Fibroblast of skin of left biceps (primary cell): ENCODE results near the gene S100PBP.

Experiments
- DNase-seq, 2 experiments: peaks; one replicate each; pipeline ENCODE4 v3.0.0-alpha.2; 2013; ENCODE audit warnings: low read depth in 2 of 2

S100PBP gene

GRCh38 chr1:32817159-32817814 is at the start of gene S100PBP, which contains the start of gene YARS1:
Gene S100PBP (plus strand): TSS chr1:32817653. CDS start chr1:32826100, 8,447 bp downstream.
Gene YARS1 (minus strand): TSS chr1:32817358. CDS start chr1:32817244, 114 bp downstream.
- peak; percentile 96 to 97 for DNase-seq

GRCh38 chr1:32768110-32768850 is 49.2 kb upstream of the S100PBP start:
- no peak for DNase-seq

GRCh38 chr1:32769524-32770220 is 47.8 kb upstream of the S100PBP start:
- DNase-seq, result no peak

GRCh38 chr1:32770221-32770731 is 47.2 kb upstream of the S100PBP start:
- DNase-seq, result no peak

DNA sequence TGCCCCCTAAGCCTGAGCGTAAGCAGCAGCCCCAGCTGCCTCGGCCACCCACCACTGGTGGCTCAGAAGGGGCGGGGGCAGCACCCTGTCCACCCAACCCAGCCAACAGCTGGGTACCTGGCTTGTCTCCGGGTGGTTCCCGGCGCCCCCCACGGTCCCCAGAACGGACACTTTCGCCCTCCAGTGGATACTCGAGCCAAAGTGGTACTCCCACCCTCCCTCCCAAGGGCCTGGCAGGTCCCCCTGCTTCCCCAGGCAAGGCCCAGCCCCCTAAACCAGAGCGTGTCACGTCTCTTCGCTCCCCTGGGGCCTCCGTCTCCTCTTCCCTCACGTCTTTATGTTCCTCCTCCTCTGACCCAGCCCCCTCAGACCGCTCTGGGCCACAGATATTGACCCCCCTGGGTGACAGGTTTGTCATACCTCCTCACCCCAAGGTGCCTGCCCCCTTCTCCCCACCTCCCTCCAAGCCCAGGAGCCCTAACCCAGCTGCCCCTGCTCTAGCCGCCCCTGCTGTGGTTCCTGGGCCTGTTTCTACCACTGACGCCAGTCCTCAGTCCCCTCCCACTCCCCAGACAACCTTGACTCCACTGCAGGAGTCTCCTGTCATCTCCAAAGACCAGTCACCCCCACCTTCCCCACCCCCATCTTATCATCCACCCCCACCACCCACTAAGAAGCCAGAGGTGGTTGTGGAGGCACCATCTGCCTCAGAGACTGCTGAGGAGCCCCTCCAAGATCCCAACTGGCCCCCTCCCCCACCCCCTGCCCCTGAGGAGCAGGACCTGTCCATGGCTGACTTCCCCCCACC is 46.5 kb upstream of the S100PBP start:
- no peak for DNase-seq

- no peak for DNase-seq
These were observed 45.7 kb upstream of the S100PBP start for GRCh38 chr1:32771561-32772280.

DNA sequence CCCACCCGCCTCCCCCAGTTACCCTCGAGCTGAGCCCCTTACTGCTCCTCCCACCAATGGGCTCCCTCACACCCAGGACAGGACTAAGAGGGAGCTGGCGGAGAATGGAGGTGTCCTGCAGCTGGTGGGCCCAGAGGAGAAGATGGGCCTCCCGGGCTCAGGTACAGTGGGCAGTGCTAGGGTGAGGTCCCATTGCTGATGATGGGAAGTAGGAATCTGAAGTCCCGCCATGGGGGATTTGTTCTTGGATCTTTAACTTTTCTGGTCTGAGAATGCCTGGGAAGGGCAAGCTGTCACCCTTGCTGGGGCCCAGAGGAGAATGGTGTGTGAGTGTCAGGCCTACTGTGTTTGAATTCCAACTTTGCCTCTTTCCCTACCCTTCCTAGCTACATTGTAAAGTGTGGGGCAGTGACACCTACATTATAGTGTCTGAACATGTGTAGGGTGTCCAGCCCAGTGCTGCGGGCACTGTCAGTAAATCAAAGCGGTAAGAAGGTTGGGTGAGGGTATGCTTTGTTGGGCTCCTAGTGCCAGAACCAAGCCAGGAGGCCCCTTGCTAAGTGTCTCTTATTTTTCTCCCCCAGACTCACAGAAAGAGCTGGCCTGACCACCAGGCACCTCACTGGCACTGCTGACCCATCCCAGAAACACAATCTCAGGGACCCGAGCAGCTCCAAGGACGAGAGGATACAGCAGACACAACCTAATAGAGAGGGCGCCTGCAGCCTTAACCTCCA is 45.0 kb upstream of the S100PBP start:
- no peak for DNase-seq

DNA sequence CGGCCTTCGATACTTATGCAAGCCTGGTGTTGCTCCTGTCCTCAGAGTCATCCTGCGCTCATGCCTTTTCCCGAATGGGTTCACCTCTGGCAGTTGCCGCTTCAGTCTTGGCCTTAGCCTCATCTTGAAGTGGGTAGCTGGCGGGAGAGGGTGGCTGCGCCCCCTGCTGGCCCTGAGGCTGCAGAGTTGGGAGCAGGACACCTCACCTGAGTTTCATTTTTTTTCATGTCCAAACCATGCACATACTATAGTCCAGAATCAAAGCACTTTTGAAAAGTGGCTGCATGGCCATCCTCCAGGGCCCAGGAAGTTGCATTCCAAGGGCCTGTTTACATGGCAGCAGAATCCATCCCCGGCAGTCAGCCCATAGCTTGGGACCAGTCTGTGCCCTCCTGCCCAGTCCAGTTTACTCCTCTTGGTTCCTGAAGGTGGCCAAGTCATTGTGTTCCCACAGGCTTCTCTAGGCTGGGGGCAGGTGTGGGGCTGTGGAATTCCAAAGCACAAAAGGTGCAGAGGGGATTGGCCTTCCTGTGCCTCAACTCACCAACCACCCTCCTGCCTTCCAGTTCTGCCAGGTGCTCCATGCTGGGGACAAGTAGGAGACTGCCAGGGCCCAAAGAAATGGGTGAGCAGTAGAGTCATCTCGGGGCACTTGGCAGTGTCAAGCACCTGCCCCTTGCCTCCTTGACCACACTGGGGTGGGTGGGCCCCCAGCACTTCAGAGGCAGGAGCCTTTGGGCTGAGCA is 44.3 kb upstream of the S100PBP start:
- DNase-seq, result peak in 1 of 2 experiments; percentile 34

DNA sequence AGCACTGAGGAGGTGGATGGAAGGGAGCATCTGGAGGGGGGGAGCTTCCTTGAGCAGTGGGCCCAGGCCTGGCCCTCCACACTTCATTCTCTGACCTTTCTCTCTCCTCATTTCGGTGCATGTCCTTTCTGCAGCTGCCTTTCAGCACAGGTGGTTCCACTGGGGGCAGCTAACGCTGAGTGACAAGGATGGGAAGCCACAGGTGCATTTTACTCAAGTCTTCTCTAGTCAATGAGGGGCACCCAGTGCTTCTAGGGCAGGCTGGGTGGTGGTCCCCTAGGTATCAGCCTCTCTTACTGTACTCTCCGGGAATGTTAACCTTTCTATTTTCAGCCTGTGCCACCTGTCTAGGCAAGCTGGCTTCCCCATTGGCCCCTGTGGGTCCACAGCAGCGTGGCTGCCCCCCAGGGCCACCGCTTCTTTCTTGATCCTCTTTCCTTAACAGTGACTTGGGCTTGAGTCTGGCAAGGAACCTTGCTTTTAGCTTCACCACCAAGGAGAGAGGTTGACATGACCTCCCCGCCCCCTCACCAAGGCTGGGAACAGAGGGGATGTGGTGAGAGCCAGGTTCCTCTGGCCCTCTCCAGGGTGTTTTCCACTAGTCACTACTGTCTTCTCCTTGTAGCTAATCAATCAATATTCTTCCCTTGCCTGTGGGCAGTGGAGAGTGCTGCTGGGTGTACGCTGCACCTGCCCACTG is 43.5 kb upstream of the S100PBP start:
- DNase-seq, result no peak

GRCh38 chr1:32774464-32774808 is 43.0 kb upstream of the S100PBP start:
- DNase-seq, result no peak

DNA sequence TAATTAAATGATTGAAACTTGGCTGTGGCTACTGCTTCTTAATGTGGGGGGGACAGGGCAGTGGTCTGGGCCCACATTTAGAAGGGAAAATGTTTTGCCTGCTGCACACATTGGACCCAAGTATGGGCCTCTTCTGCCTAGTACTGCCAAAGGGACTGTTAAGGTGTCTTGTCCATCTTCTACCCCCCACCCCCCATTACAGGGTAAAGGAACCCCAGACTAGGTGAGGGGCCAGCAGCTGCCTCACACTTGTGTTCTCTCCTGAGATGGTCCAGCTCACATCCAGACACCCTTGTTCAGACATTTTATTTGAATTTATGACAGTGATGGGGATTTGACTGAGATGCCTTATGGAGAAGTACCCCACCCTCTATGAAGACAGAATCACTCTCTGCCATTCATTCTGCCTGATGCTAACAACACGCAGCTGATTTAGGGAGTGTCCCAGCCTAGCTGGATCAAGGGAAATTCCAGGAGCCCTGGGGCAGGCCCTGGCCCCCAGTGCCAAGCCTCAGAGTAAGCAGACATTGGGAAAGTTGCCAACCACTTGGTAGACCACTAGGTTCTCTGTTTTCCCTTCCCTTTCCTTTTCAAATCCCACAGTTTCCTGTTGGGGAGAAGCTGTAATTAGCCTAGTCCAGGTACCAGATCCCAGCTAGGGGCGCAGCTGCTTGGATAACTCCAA is 42.4 kb upstream of the S100PBP start:
- no peak for DNase-seq

- peak in 1 of 2 experiments; percentile 36 for DNase-seq
These were observed 41.7 kb upstream of the S100PBP start for GRCh38 chr1:32775640-32776337.

- DNase-seq, result no peak
These were observed 38.2 kb upstream of the S100PBP start for GRCh38 chr1:32779242-32779641.

- no peak for DNase-seq
These were observed 37.4 kb upstream of the S100PBP start for GRCh38 chr1:32780005-32780404.

GRCh38 chr1:32780628-32781234 is 36.7 kb upstream of the S100PBP start:
- no peak for DNase-seq

DNA sequence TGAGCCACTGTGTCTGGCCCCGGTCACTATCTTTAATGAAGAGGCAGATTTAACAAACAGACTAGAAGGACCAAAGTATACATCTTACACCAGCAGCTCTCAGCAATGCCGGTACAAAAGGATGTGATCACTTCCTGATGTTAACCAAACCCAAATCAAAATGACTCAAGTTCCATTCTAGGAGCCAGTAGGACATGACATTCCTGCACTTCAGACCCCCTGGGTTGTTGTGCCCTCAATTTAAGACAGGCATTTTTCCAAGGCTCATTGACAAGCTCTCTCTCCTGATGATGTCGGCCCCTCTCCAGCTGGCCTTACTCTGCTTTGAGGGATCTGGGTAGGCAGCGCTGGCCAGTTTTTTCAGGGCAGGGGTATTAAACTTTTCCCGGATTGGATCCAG is 35.4 kb upstream of the S100PBP start:
- no peak for DNase-seq

DNA sequence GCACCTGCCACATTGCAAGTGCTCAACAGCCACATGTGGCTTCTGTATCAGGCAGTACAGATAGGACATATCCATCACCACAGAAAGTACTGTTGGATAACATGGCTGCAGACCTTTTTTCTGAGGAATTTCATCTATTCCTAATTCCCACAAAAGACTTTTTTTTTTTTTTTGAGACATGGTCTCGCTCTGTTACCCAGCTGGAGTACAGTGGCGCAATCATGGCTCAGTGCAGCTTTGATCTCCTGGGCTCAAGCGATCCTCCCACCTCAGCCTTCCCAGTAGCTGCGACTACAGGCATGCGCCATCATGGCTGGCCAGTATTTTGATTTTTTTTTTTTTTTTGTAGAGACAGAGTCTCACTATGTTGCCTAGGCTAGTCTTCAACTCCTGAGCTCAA is 33.6 kb upstream of the S100PBP start:
- DNase-seq, result no peak
